ENCODE results near the gene CDH26. TPM values are rescaled to one million over a fixed set of nuclear protein-coding genes. Genes with fewer than 3 reads are reported as not detected.
"Not testable (repeated sequence)": the region's sequence is repeated elsewhere in the genome, so short reads cannot be mapped to it uniquely, and the experiment has no call there.

CDH26 gene
- total RNA-seq, 1 experiment from 2014 or later = not detected

- H2AFZ ChIP-seq (ENCODE audit: low read length); H3K9me3 ChIP-seq (ENCODE audit: low read length); H3K4me2 ChIP-seq (ENCODE audit: low read depth, low read length, poor library complexity, severe bottlenecking); H3K27me3 ChIP-seq (ENCODE audit: low read length); H3K27ac ChIP-seq (ENCODE audit: low read length); H3K9me2 ChIP-seq (replicated peaks; ENCODE audit: insufficient read depth, low read length); H3K4me3 ChIP-seq (ENCODE audit: low read length); H4K20me1 ChIP-seq (ENCODE audit: insufficient read depth, low read depth, low read length); DNase-seq; H3K79me2 ChIP-seq (ENCODE audit: low read length); H3K4me1 ChIP-seq (ENCODE audit: low read length); H3K9ac ChIP-seq (ENCODE audit: low read length); H3K36me3 ChIP-seq (ENCODE audit: insufficient read depth, low read length): not testable (repeated sequence)
These were observed 655 bp upstream of the CDH26 start for GRCh38 chr20:59957568-59957967.

- Histone ChIP-seq H3K4me2 (ENCODE audit: low read depth, low read length, poor library complexity, severe bottlenecking) (no peak overlapping the region), H2AFZ (ENCODE audit: low read length) (no peak overlapping the region), H3K27me3 (ENCODE audit: low read length) (no peaks in the 10 kb centered on the region), H3K27ac (ENCODE audit: low read length) (no peak overlapping the region), H3K4me3 (ENCODE audit: low read length) (no peak overlapping the region), H3K9me2 (replicated peaks; ENCODE audit: insufficient read depth, low read length) (no peaks in the 10 kb centered on the region), H3K36me3 (ENCODE audit: insufficient read depth, low read length) (no peaks in the 10 kb centered on the region), H3K9me3 (ENCODE audit: low read length) (no peaks in the 10 kb centered on the region), H4K20me1 (ENCODE audit: insufficient read depth, low read depth, low read length) (no peaks in the 10 kb centered on the region), H3K79me2 (ENCODE audit: low read length) (no peaks in the 10 kb centered on the region), H3K4me1 (ENCODE audit: low read length) (no peaks in the 10 kb centered on the region), H3K9ac (ENCODE audit: low read length) (no peak overlapping the region)
- DNase-seq = no peak
These were observed 403 bp downstream of the CDH26 start for GRCh38 chr20:59958626-59959025.

- Histone ChIP-seq H2AFZ (ENCODE audit: low read length) (no peak overlapping the region), H3K27ac (ENCODE audit: low read length) (no peak overlapping the region), H3K4me1 (ENCODE audit: low read length) (no peaks in the 10 kb centered on the region), H3K36me3 (ENCODE audit: insufficient read depth, low read length) (no peaks in the 10 kb centered on the region), H3K9ac (ENCODE audit: low read length) (no peak overlapping the region), H4K20me1 (ENCODE audit: insufficient read depth, low read depth, low read length) (no peaks in the 10 kb centered on the region), H3K9me3 (ENCODE audit: low read length) (no peaks in the 10 kb centered on the region), H3K79me2 (ENCODE audit: low read length) (no peaks in the 10 kb centered on the region), H3K27me3 (ENCODE audit: low read length) (no peaks in the 10 kb centered on the region), H3K9me2 (replicated peaks; ENCODE audit: insufficient read depth, low read length) (no peaks in the 10 kb centered on the region), H3K4me3 (ENCODE audit: low read length) (no peak overlapping the region), H3K4me2 (ENCODE audit: low read depth, low read length, poor library complexity, severe bottlenecking) (no peak overlapping the region)
- no peak for DNase-seq
These were observed 3.2 kb downstream of the CDH26 start for GRCh38 chr20:59961423-59961822.

GRCh38 chr20:59962155-59962554 lies 3.9 kb downstream of the CDH26 start:
- H2AFZ ChIP-seq (ENCODE audit: low read length) = no peak overlapping the region
- no peak overlapping the region for H3K4me3 ChIP-seq (ENCODE audit: low read length)
- no peaks in the 10 kb centered on the region for H3K4me1 ChIP-seq (ENCODE audit: low read length)
- no peaks in the 10 kb centered on the region for H3K9me3 ChIP-seq (ENCODE audit: low read length)
- H3K79me2 ChIP-seq (ENCODE audit: low read length) = no peaks in the 10 kb centered on the region
- H3K27me3 ChIP-seq (ENCODE audit: low read length) = no peaks in the 10 kb centered on the region
- H3K36me3 ChIP-seq (ENCODE audit: insufficient read depth, low read length) = no peaks in the 10 kb centered on the region
- no peaks in the 10 kb centered on the region for H4K20me1 ChIP-seq (ENCODE audit: insufficient read depth, low read depth, low read length)
- no peak overlapping the region for H3K4me2 ChIP-seq (ENCODE audit: low read depth, low read length, poor library complexity, severe bottlenecking)
- H3K27ac ChIP-seq (ENCODE audit: low read length) = no peak overlapping the region
- H3K9ac ChIP-seq (ENCODE audit: low read length) = no peak overlapping the region
- no peaks in the 10 kb centered on the region for H3K9me2 ChIP-seq (replicated peaks; ENCODE audit: insufficient read depth, low read length)
- no peak for DNase-seq

GRCh38 chr20:59966428-59966827 lies 8.2 kb downstream of the CDH26 start:
- no peak overlapping the region for H3K4me3 ChIP-seq (ENCODE audit: low read length)
- H3K9ac ChIP-seq (ENCODE audit: low read length) = no peak overlapping the region
- H3K79me2 ChIP-seq (ENCODE audit: low read length) = no peaks in the 10 kb centered on the region
- no peak overlapping the region for H3K4me2 ChIP-seq (ENCODE audit: low read depth, low read length, poor library complexity, severe bottlenecking)
- no peaks in the 10 kb centered on the region for H3K4me1 ChIP-seq (ENCODE audit: low read length)
- no peaks in the 10 kb centered on the region for H3K27me3 ChIP-seq (ENCODE audit: low read length)
- H3K9me3 ChIP-seq (ENCODE audit: low read length) = no peaks in the 10 kb centered on the region
- H3K9me2 ChIP-seq (replicated peaks; ENCODE audit: insufficient read depth, low read length) = no peaks in the 10 kb centered on the region
- H2AFZ ChIP-seq (ENCODE audit: low read length) = no peak overlapping the region
- no peaks in the 10 kb centered on the region for H4K20me1 ChIP-seq (ENCODE audit: insufficient read depth, low read depth, low read length)
- H3K36me3 ChIP-seq (ENCODE audit: insufficient read depth, low read length) = no peaks in the 10 kb centered on the region
- DNase-seq = no peak
- H3K27ac ChIP-seq (ENCODE audit: low read length) = no peak overlapping the region

- Histone ChIP-seq H3K4me3 (ENCODE audit: low read length) (no peak overlapping the region), H3K36me3 (ENCODE audit: insufficient read depth, low read length) (no peaks in the 10 kb centered on the region), H3K9me3 (ENCODE audit: low read length) (no peaks in the 10 kb centered on the region), H3K4me2 (ENCODE audit: low read depth, low read length, poor library complexity, severe bottlenecking) (no peak overlapping the region), H3K79me2 (ENCODE audit: low read length) (no peaks in the 10 kb centered on the region), H3K27me3 (ENCODE audit: low read length) (no peaks in the 10 kb centered on the region), H3K4me1 (ENCODE audit: low read length) (no peaks in the 10 kb centered on the region), H3K9ac (ENCODE audit: low read length) (no peak overlapping the region), H2AFZ (ENCODE audit: low read length) (no peak overlapping the region), H3K27ac (ENCODE audit: low read length) (no peak overlapping the region), H4K20me1 (ENCODE audit: insufficient read depth, low read depth, low read length) (no peaks in the 10 kb centered on the region), H3K9me2 (replicated peaks; ENCODE audit: insufficient read depth, low read length) (no peaks in the 10 kb centered on the region)
- DNase-seq = no peak
These were observed 13.2 kb downstream of the CDH26 start for GRCh38 chr20:59971428-59971827.

- Histone ChIP-seq H3K27me3 (ENCODE audit: low read length) (no peaks in the 10 kb centered on the region), H3K36me3 (ENCODE audit: insufficient read depth, low read length) (no peaks in the 10 kb centered on the region), H3K9ac (ENCODE audit: low read length) (no peak overlapping the region), H3K4me1 (ENCODE audit: low read length) (no peaks in the 10 kb centered on the region), H4K20me1 (ENCODE audit: insufficient read depth, low read depth, low read length) (no peaks in the 10 kb centered on the region), H3K9me3 (ENCODE audit: low read length) (no peaks in the 10 kb centered on the region), H2AFZ (ENCODE audit: low read length) (no peak overlapping the region), H3K4me3 (ENCODE audit: low read length) (no peak overlapping the region), H3K9me2 (replicated peaks; ENCODE audit: insufficient read depth, low read length) (no peaks in the 10 kb centered on the region), H3K27ac (ENCODE audit: low read length) (no peak overlapping the region), H3K79me2 (ENCODE audit: low read length) (no peaks in the 10 kb centered on the region), H3K4me2 (ENCODE audit: low read depth, low read length, poor library complexity, severe bottlenecking) (no peak overlapping the region)
- no peak for DNase-seq
These were observed 14.0 kb downstream of the CDH26 start for GRCh38 chr20:59972037-59972801.

GRCh38 chr20:59976156-59976782 lies 18.0 kb downstream of the CDH26 start:
- no peaks in the 10 kb centered on the region for H3K4me1 ChIP-seq (ENCODE audit: low read length)
- no peaks in the 10 kb centered on the region for H3K9me3 ChIP-seq (ENCODE audit: low read length)
- H3K27ac ChIP-seq (ENCODE audit: low read length) = no peak overlapping the region
- DNase-seq = no peak
- H3K79me2 ChIP-seq (ENCODE audit: low read length) = no peaks in the 10 kb centered on the region
- no peak overlapping the region for H2AFZ ChIP-seq (ENCODE audit: low read length)
- H3K27me3 ChIP-seq (ENCODE audit: low read length) = no peaks in the 10 kb centered on the region
- H3K4me3 ChIP-seq (ENCODE audit: low read length) = no peak overlapping the region
- no peak overlapping the region for H3K4me2 ChIP-seq (ENCODE audit: low read depth, low read length, poor library complexity, severe bottlenecking)
- no peaks in the 10 kb centered on the region for H4K20me1 ChIP-seq (ENCODE audit: insufficient read depth, low read depth, low read length)
- no peak overlapping the region for H3K9ac ChIP-seq (ENCODE audit: low read length)
- no peaks in the 10 kb centered on the region for H3K9me2 ChIP-seq (replicated peaks; ENCODE audit: insufficient read depth, low read length)
- H3K36me3 ChIP-seq (ENCODE audit: insufficient read depth, low read length) = no peaks in the 10 kb centered on the region

All from Karpas-422 (cell line).